HEK293 (cell line): ENCODE measurements around the gene GAK.

Experiments used
- ZBTB7A ChIP-seq: fragments of 450-650 bp; formaldehyde crosslinking; IDR thresholded peaks from 2 replicates; pipeline ENCODE4 v1.5.1; 2016; ENCODE audit warnings: low read depth, missing biosample characterization, missing genetic modification characterization
- ZFP3 ChIP-seq: fragments of 450-650 bp; formaldehyde crosslinking; IDR thresholded peaks from 2 replicates; pipeline ENCODE4 v1.5.1; 2016; ENCODE audit warnings: low read depth, missing biosample characterization, missing genetic modification characterization
- ZNF24 ChIP-seq: fragments of 450-650 bp; formaldehyde crosslinking; IDR thresholded peaks from 2 replicates; pipeline ENCODE4 v1.5.1; 2016; ENCODE audit warnings: missing biosample characterization, missing genetic modification characterization

DNA sequence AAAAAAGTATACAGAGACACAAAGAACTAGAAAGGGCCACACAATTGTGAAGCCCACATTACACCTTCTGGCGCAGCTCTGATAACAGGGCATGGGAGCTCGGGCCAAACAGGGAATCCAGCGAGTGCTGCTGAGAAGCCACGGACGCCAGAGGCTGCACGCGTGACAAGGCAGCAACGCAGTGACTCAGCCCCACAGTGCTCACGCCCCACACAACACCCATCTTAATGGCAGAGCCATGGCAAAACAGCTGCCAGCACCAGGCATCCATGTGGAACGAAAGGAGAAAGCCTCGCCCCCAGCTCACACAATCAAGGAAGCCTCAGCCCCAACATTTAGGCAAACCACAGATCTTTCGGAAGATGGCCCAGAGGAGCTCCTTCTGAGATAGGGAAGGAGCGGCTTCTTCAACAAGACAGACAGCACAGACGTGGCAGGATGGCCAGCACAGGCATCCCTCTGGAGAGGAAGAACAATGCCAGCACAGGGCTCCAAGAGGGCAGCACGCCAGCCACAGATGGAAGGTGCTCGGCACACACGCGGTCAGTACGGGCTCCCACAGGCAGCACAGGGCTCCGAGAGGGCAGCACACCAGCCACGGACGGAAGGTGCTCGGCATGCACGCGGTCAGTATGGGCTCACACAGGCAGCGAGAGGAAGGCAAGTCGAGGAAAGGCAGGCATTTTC lies 33.1 kb downstream of the GAK start:
- TF ChIP-seq ZFP3 (tag by site-specific recombination): no peak
- TF ChIP-seq ZBTB7A: no peak
- TF ChIP-seq ZNF24 (tag by site-specific recombination): no peak
